Measurements from ENCODE around the gene AKR1E2. TPM values are rescaled to one million over a fixed set of nuclear protein-coding genes. Genes with fewer than 3 reads are reported as not detected.

Gene AKR1E2
- total RNA-seq, 1 experiment from 2014 or later = 4.7 TPM

GRCh38 chr10:4780091-4780490 is 45.9 kb upstream of the AKR1E2 start:
- Histone ChIP-seq H3K4me1 (ENCODE audit: control insufficient read depth, insufficient read depth, low read length) (no peaks in the 10 kb centered on the region), H3K4me3 (ENCODE audit: low read depth in 2 of 2, low read length in 2 of 2) (no peak overlapping the region), H3K27ac (ENCODE audit: low read length) (no peak overlapping the region), H3K9me3 (ENCODE audit: control insufficient read depth, insufficient read depth, low read depth, low read length) (peaks cover 4% of the 10 kb centered on the region; the same call in 1 of the 2 replicates), H3K27me3 (ENCODE audit: control insufficient read depth, insufficient read depth, low read length) (no peaks in the 10 kb centered on the region), H3K36me3 (ENCODE audit: control insufficient read depth, insufficient read depth, low read length) (no peaks in the 10 kb centered on the region)
- ATAC-seq (no peak), DNase-seq (ENCODE audit: low read depth, low spot score) (no peak)
- BruUV-seq (replicated peaks) = no TSS peak
- in situ Hi-C loops (cut with HindIII; ENCODE audit: low pct_unique_long_range_greater_than_20kb, low sequenced_read_pairs) = no loop called here
- intact Hi-C loops (cut with micrococcal nuclease; ENCODE audit: unreplicated experiment) = no loop called here
- TF ChIP-seq POLR2AphosphoS5 (IDR thresholded peaks at IDR 0.05; ENCODE audit: low read depth, low read length) = no peak
- TF ChIP-seq SIN3A (IDR thresholded peaks at IDR 0.05; ENCODE audit: borderline replicate concordance, insufficient read depth, low read depth, low read length) = no peak
- no peak for TF ChIP-seq CTCF (IDR thresholded peaks at IDR 0.05)
- ChIA-PET CTCF (no interaction called here), POLR2A (no interaction called here)

- CTCF ChIA-PET = no interaction called here
- no peak for ATAC-seq
- H3K4me3 ChIP-seq (ENCODE audit: low read depth in 2 of 2, low read length in 2 of 2) = no peak overlapping the region
- no peaks in the 10 kb centered on the region for H3K36me3 ChIP-seq (ENCODE audit: control insufficient read depth, insufficient read depth, low read length)
- no peaks in the 10 kb centered on the region for H3K4me1 ChIP-seq (ENCODE audit: control insufficient read depth, insufficient read depth, low read length)
- POLR2A ChIA-PET = no interaction called here
- H3K9me3 ChIP-seq (ENCODE audit: control insufficient read depth, insufficient read depth, low read depth, low read length) = peaks cover 4% of the 10 kb centered on the region; the same call in 1 of the 2 replicates
- no peak for TF ChIP-seq CTCF (IDR thresholded peaks at IDR 0.05)
- no peak for TF ChIP-seq SIN3A (IDR thresholded peaks at IDR 0.05; ENCODE audit: borderline replicate concordance, insufficient read depth, low read depth, low read length)
- TF ChIP-seq POLR2AphosphoS5 (IDR thresholded peaks at IDR 0.05; ENCODE audit: low read depth, low read length) = no peak
- TF ChIP-seq TCF7L2 (IDR thresholded peaks at IDR 0.05; ENCODE audit: low read depth, low read length) = no peak
- no peak for TF ChIP-seq REST (IDR thresholded peaks at IDR 0.05; ENCODE audit: insufficient read depth in 1 of 2, low read depth in 2 of 2, low read length in 1 of 2)
- DNase-seq (ENCODE audit: low read depth, low spot score) = no peak
- no peaks in the 10 kb centered on the region for H3K27me3 ChIP-seq (ENCODE audit: control insufficient read depth, insufficient read depth, low read length)
- in situ Hi-C loops (cut with HindIII; ENCODE audit: low pct_unique_long_range_greater_than_20kb, low sequenced_read_pairs) (no loop called here), intact Hi-C loops (cut with micrococcal nuclease; ENCODE audit: unreplicated experiment) (no loop called here)
- BruUV-seq (replicated peaks) = no TSS peak
- H3K27ac ChIP-seq (ENCODE audit: low read length) = no peak overlapping the region
Observed at GRCh38 chr10:4780782-4781181, 45.2 kb upstream of the AKR1E2 start.
